Measurements from ENCODE around the gene SLC9A8.

The SLC9A8 gene

GRCh38 chr20:49818816-49819215, 6.2 kb downstream of the SLC9A8 start:
- H3K4me3 ChIP-seq (IDR thresholded peaks at IDR 0.05; ENCODE audit: insufficient read depth, low read depth, low read length), result no peak overlapping the region
- no peak overlapping the region for H3K27ac ChIP-seq
- no peaks in the 10 kb centered on the region for H3K27me3 ChIP-seq (ENCODE audit: insufficient read depth, low read depth)
- H3K9ac ChIP-seq, result no peak overlapping the region
- H4K20me1 ChIP-seq (ENCODE audit: insufficient read depth), result no peaks in the 10 kb centered on the region
- TF ChIP-seq CTCF (conservative IDR thresholded peaks at IDR 0.05; ENCODE audit: low read depth, low read length), result no peak
- H2AFZ ChIP-seq (ENCODE audit: low read depth), result no peak overlapping the region
- peaks cover 8% of the 10 kb centered on the region; the same call in 1 of the 2 replicates for H3K36me3 ChIP-seq (ENCODE audit: insufficient read depth)
- no peak overlapping the region for H3K4me2 ChIP-seq
- peaks cover 55% of the 10 kb centered on the region for H3K4me1 ChIP-seq (ENCODE audit: low read depth, poor library complexity, severe bottlenecking)
- no peaks in the 10 kb centered on the region; the same call in 1 of the 2 replicates for H3K79me2 ChIP-seq (ENCODE audit: insufficient read depth, low read depth)

DNA sequence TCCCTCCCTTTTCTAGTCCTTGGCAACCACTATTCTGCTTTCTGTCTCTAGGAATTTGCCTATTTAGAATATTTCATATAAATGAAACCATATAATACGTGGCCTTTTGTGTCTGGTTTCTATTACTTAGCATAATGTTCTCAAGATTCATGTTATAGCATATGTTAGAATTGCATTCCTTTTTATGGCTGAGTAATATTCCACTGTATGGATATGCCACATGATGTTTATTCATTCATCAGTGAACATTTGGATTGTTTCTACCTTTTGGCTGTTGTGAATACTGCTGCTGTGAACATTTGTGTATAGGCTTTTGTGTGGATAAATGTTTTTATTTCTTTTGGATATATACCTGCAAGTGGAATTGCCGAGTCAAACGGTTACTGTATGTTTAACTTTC, 7.1 kb downstream of the SLC9A8 start:
- Histone ChIP-seq H3K36me3 (ENCODE audit: insufficient read depth) (peaks cover 8% of the 10 kb centered on the region; the same call in 1 of the 2 replicates), H3K4me3 (IDR thresholded peaks at IDR 0.05; ENCODE audit: insufficient read depth, low read depth, low read length) (no peak overlapping the region), H3K79me2 (ENCODE audit: insufficient read depth, low read depth) (no peaks in the 10 kb centered on the region), H3K27ac (no peak overlapping the region), H2AFZ (ENCODE audit: low read depth) (no peak overlapping the region), H3K4me2 (no peak overlapping the region), H3K9ac (no peak overlapping the region), H3K4me1 (ENCODE audit: low read depth, poor library complexity, severe bottlenecking) (peaks cover 53% of the 10 kb centered on the region), H3K27me3 (ENCODE audit: insufficient read depth, low read depth) (no peaks in the 10 kb centered on the region), H4K20me1 (ENCODE audit: insufficient read depth) (no peaks in the 10 kb centered on the region)
- no peak for TF ChIP-seq CTCF (conservative IDR thresholded peaks at IDR 0.05; ENCODE audit: low read depth, low read length)

- Histone ChIP-seq H3K4me3 (IDR thresholded peaks at IDR 0.05; ENCODE audit: insufficient read depth, low read depth, low read length) (no peak overlapping the region), H3K79me2 (ENCODE audit: insufficient read depth, low read depth) (no peaks in the 10 kb centered on the region), H3K27me3 (ENCODE audit: insufficient read depth, low read depth) (no peaks in the 10 kb centered on the region), H3K36me3 (ENCODE audit: insufficient read depth) (peaks cover 7% of the 10 kb centered on the region; the same call in 1 of the 2 replicates), H2AFZ (ENCODE audit: low read depth) (no peak overlapping the region), H4K20me1 (ENCODE audit: insufficient read depth) (no peaks in the 10 kb centered on the region), H3K27ac (no peak overlapping the region), H3K4me1 (ENCODE audit: low read depth, poor library complexity, severe bottlenecking) (peaks cover 53% of the 10 kb centered on the region), H3K4me2 (no peak overlapping the region), H3K9ac (no peak overlapping the region)
- TF ChIP-seq CTCF (conservative IDR thresholded peaks at IDR 0.05; ENCODE audit: low read depth, low read length), result 0 out of 2 replicates have a peak, but pooled peaks have one; percentile 8
Observed at GRCh38 chr20:49821381-49821780, 8.8 kb downstream of the SLC9A8 start.

DNA sequence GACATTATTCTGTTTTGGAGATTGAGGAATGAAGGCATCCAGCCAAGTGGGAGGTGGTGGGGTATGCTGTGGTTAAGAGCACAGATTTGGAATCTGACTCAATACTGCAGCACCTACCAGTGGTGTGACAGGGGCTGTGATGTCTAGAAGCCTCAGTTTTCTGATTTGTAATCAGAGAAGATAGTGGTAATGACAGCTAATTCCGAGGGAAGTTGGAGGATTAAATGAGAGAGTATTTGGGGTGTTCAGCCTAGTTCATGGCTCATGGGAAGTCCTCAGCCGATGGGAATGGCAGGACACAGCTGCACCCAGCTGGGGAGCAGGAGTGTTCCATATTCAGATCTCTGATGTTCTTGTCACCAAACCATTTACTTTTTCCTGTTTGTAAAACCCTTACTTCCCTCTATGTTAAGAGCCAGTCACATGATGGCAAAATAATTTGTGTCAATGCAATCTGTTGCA, 9.3 kb downstream of the SLC9A8 start:
- H2AFZ ChIP-seq (ENCODE audit: low read depth), result no peak overlapping the region
- no peak overlapping the region for H3K4me2 ChIP-seq
- H3K27me3 ChIP-seq (ENCODE audit: insufficient read depth, low read depth), result no peaks in the 10 kb centered on the region
- peaks cover 53% of the 10 kb centered on the region for H3K4me1 ChIP-seq (ENCODE audit: low read depth, poor library complexity, severe bottlenecking)
- no peak overlapping the region for H3K4me3 ChIP-seq (IDR thresholded peaks at IDR 0.05; ENCODE audit: insufficient read depth, low read depth, low read length)
- H3K36me3 ChIP-seq (ENCODE audit: insufficient read depth), result 0 out of 2 replicates have a peak, but pooled peaks cover 5% of the 10 kb centered on the region
- H3K9ac ChIP-seq, result no peak overlapping the region
- no peak for TF ChIP-seq CTCF (conservative IDR thresholded peaks at IDR 0.05; ENCODE audit: low read depth, low read length)
- H3K27ac ChIP-seq, result no peak overlapping the region
- H4K20me1 ChIP-seq (ENCODE audit: insufficient read depth), result no peaks in the 10 kb centered on the region
- H3K79me2 ChIP-seq (ENCODE audit: insufficient read depth, low read depth), result no peaks in the 10 kb centered on the region
